SK-N-SH treated with all-trans-retinoic acid at 6 μM for 48 hours (cell line): ENCODE results near the gene ERO1B.

Source experiments
- ATAC-seq: fragments of 200-7000 bp; cut with Tn5 transposase; 3 replicates; pipeline ENCODE4 v1.9.1; 2020; ENCODE audit warnings: mild to moderate bottlenecking, moderate library complexity
- ARNTL ChIP-seq: fragments of 450-650 bp; formaldehyde crosslinking; IDR thresholded peaks from 2 replicates; pipeline ENCODE4 v1.5.0; 2020; ENCODE audit warnings: low read depth, mild to moderate bottlenecking, moderate library complexity, borderline replicate concordance
- BACH2 ChIP-seq: fragments of 250-450 bp; sonication (Bioruptor Pico); IDR thresholded peaks from 2 replicates; pipeline ENCODE4 v1.9.0; 2021; ENCODE audit warnings: mild to moderate bottlenecking, borderline replicate concordance
- CREB5 ChIP-seq: fragments of 250-450 bp; sonication (Bioruptor Pico); IDR thresholded peaks from 2 replicates; pipeline ENCODE4 v1.5.1; 2020; ENCODE audit warnings: low read depth, mild to moderate bottlenecking, moderate library complexity
- CSDC2 ChIP-seq: fragments of 250-450 bp; sonication (Bioruptor Pico); IDR thresholded peaks from 2 replicates; pipeline ENCODE4 v1.5.0; 2020; ENCODE audit warnings: mild to moderate bottlenecking, moderate library complexity
- ESRRG ChIP-seq: fragments of 250-450 bp; sonication (Bioruptor Pico); IDR thresholded peaks from 2 replicates; pipeline ENCODE4 v1.6.1; 2021; ENCODE audit warnings: mild to moderate bottlenecking
- GLIS3 ChIP-seq: fragments of 250-450 bp; sonication (Bioruptor Pico); IDR thresholded peaks from 2 replicates; pipeline ENCODE4 v1.5.0; 2020; ENCODE audit warnings: mild to moderate bottlenecking, moderate library complexity
- OSR1 ChIP-seq: fragments of 250-450 bp; sonication (Bioruptor Pico); IDR thresholded peaks from 2 replicates; pipeline ENCODE4 v1.8.0; 2022; ENCODE audit warnings: moderate library complexity, mild to moderate bottlenecking, inconsistent platforms
- PATZ1 ChIP-seq: fragments of 250-450 bp; sonication (Bioruptor Pico); IDR thresholded peaks from 2 replicates; pipeline ENCODE4 v1.8.0; 2020; ENCODE audit warnings: mild to moderate bottlenecking, moderate library complexity, borderline replicate concordance
- POU6F1 ChIP-seq: fragments of 250-450 bp; sonication (Bioruptor Pico); IDR thresholded peaks from 2 replicates; pipeline ENCODE4 v1.8.0; 2021; ENCODE audit warnings: low read depth, mild to moderate bottlenecking, moderate library complexity, borderline replicate concordance
- PPARA ChIP-seq: fragments of 250-450 bp; sonication (Bioruptor Pico); IDR thresholded peaks from 2 replicates; pipeline ENCODE4 v1.5.0; 2020; ENCODE audit warnings: mild to moderate bottlenecking, borderline replicate concordance
- RARB ChIP-seq: fragments of 250-450 bp; sonication (Bioruptor Pico); IDR thresholded peaks from 2 replicates; pipeline ENCODE4 v1.8.0; 2021; ENCODE audit warnings: mild to moderate bottlenecking, moderate library complexity
- TOX ChIP-seq: fragments of 250-450 bp; sonication (Bioruptor Pico); IDR thresholded peaks from 2 replicates; pipeline ENCODE4 v1.8.0; 2021; ENCODE audit warnings: mild to moderate bottlenecking, moderate library complexity, borderline replicate concordance
- TSHZ2 ChIP-seq: fragments of 250-450 bp; sonication (Bioruptor Pico); IDR thresholded peaks from 2 replicates; pipeline ENCODE4 v1.5.0; 2020; ENCODE audit warnings: mild to moderate bottlenecking, moderate library complexity
- ZC3H10 ChIP-seq: fragments of 250-450 bp; sonication (Bioruptor Pico); IDR thresholded peaks from 2 replicates; pipeline ENCODE4 v1.5.1; 2021; ENCODE audit warnings: mild to moderate bottlenecking, moderate library complexity
- ZFP30 ChIP-seq: fragments of 450-650 bp; formaldehyde crosslinking; IDR thresholded peaks from 2 replicates; pipeline ENCODE4 v1.5.0; 2022; ENCODE audit warnings: mild to moderate bottlenecking, moderate library complexity
- ZNF565 ChIP-seq: fragments of 450-650 bp; formaldehyde crosslinking; conservative IDR thresholded peaks from 2 replicates; pipeline ENCODE4 v1.5.0; 2020; ENCODE audit warnings: low read depth, mild to moderate bottlenecking, moderate library complexity
- ZNF70 ChIP-seq: fragments of 450-650 bp; formaldehyde crosslinking; IDR thresholded peaks from 2 replicates; pipeline ENCODE4 v1.5.0; 2020; ENCODE audit warnings: mild to moderate bottlenecking, moderate library complexity
- ZNF8 ChIP-seq: fragments of 450-650 bp; formaldehyde crosslinking; IDR thresholded peaks from 2 replicates; pipeline ENCODE4 v1.5.0; 2020; ENCODE audit warnings: mild to moderate bottlenecking, moderate library complexity

The ERO1B gene

GRCh38 chr1:236302941-236303340 lies 21.2 kb upstream of the ERO1B start:
- no peak for ATAC-seq
- no peak for TF ChIP-seq OSR1 (CRISPR knock-in tag)
- TF ChIP-seq GLIS3 (CRISPR knock-in tag), result no peak
- TF ChIP-seq PPARA (CRISPR knock-in tag), result no peak
- no peak for TF ChIP-seq TOX
- no peak for TF ChIP-seq POU6F1

- no peak for ATAC-seq
- no peak for TF ChIP-seq PPARA (CRISPR knock-in tag)
- TF ChIP-seq POU6F1, result no peak
- TF ChIP-seq ZNF70 (CRISPR knock-in tag), result no peak
- TF ChIP-seq ZFP30 (CRISPR knock-in tag), result no peak
Observed at GRCh38 chr1:236301958-236302335, 20.2 kb upstream of the ERO1B start.

GRCh38 chr1:236301080-236301957 lies 19.6 kb upstream of the ERO1B start:
- ATAC-seq, result no peak
- TF ChIP-seq GLIS3 (CRISPR knock-in tag) (no peak), PPARA (CRISPR knock-in tag) (no peak), ZNF565 (CRISPR knock-in tag) (no peak), ZFP30 (CRISPR knock-in tag) (no peak), TOX (no peak), ZNF8 (CRISPR knock-in tag) (no peak), ARNTL (CRISPR knock-in tag) (no peak), TSHZ2 (no peak)

GRCh38 chr1:236297161-236297560 lies 15.4 kb upstream of the ERO1B start:
- no peak for ATAC-seq
- TF ChIP-seq BACH2 (CRISPR knock-in tag), result no peak
- no peak for TF ChIP-seq PPARA (CRISPR knock-in tag)
- TF ChIP-seq TSHZ2, result no peak
- TF ChIP-seq ESRRG, result no peak
- TF ChIP-seq OSR1 (CRISPR knock-in tag), result no peak
- TF ChIP-seq RARB (CRISPR knock-in tag), result no peak
- no peak for TF ChIP-seq PATZ1 (CRISPR knock-in tag)
- TF ChIP-seq CSDC2 (CRISPR knock-in tag), result no peak
- TF ChIP-seq ZC3H10 (CRISPR knock-in tag), result no peak
- no peak for TF ChIP-seq CREB5
